ENCODE measurements around the gene ZNG1A. TPM values are rescaled to one million over a fixed set of nuclear protein-coding genes. Genes with fewer than 3 reads are reported as not detected.
"Not testable (repeated sequence)": the region's sequence is repeated elsewhere in the genome, so short reads cannot be mapped to it uniquely, and the experiment has no call there.

Gene ZNG1A
- total RNA-seq, 6 experiments from 2014 or later: 20.1 to 27.7 (median 24.6) TPM

DNA sequence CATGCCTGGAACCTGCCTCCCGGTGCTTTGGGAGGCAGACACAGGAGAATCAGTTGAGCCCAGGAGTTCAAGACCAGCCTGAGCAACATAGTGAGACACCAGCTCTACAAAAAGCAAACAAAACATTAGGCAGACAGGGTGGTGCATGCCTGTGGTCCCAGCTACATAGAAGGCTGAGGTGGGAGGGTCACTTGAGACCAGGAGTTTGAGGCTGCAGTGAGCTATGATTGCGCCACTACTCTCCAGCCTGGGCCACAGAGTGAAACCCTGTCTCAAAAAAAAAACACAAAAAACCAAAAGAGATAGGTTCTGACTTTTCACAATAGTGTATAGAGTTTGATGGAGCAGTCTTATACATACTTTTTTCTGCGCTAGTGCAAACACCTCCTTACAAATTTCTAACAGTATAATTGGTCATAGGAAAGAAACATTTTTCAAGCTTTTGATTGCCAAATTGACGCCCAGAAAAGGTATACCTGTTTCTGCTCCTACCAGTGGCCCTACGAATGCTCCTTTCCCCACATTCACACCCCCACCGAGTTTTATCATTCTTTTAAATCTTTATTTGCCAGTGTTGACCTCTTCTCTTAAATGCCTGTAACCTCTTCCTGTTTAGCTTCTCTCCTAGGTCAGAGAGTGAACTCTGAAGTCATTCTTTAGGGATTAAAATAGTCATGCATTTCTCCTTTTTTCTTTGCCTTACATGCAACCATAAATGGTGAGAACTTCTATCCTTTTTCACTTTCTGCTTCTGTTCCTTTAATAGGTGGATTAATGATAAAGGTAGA is 43.3 kb upstream of the ZNG1A start:
- H3K27ac Mint-ChIP-seq: no peak overlapping the region
- DNase-seq: no peak

DNA sequence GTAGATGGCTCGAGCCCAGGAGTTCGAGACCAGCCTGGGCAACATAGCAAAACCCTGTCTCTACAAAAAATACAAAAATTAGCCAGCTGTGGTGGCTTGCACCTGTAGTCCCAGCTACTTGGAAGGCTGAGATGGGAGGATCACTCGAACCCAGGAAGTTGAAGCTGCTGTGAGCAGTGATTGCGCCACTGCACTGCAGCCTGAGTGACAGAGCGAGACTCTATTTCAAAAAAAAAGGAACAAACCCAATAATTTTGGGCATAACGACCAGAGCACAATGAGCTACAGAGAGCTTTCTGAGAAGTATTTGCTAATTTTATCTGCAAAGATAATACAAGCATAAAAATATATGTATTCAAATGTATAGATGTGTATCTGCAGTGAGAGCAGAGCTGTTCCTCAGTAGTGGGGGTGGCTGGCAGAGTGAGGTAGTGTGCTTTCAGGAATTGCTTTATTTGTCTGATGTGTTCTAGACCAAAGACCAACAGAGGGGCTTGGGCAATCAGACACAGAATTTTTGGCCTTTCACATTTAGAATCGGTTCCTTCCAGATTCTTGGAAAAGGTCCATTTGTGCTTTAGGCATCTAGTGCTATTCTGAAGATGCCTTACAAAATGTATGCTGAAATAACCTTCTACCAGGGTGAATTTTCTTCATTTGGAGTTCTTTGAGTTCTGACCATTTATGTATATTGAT is 41.0 kb upstream of the ZNG1A start:
- peaks cover 7% of the 10 kb centered on the region for H3K27me3 Mint-ChIP-seq (ENCODE audit: insufficient read depth)
- DNase-seq: no peak
- H3K36me3 Mint-ChIP-seq (ENCODE audit: low read depth): no peaks in the 10 kb centered on the region
- H3K4me3 Mint-ChIP-seq: no peak overlapping the region
- no peak overlapping the region for H3K27ac Mint-ChIP-seq
- peaks cover 7% of the 10 kb centered on the region; the same call in 1 of the 2 replicates for H3K4me1 Mint-ChIP-seq (ENCODE audit: low read depth)
- no peaks in the 10 kb centered on the region for H3K9me3 Mint-ChIP-seq
- TF ChIP-seq, protein P1, sequence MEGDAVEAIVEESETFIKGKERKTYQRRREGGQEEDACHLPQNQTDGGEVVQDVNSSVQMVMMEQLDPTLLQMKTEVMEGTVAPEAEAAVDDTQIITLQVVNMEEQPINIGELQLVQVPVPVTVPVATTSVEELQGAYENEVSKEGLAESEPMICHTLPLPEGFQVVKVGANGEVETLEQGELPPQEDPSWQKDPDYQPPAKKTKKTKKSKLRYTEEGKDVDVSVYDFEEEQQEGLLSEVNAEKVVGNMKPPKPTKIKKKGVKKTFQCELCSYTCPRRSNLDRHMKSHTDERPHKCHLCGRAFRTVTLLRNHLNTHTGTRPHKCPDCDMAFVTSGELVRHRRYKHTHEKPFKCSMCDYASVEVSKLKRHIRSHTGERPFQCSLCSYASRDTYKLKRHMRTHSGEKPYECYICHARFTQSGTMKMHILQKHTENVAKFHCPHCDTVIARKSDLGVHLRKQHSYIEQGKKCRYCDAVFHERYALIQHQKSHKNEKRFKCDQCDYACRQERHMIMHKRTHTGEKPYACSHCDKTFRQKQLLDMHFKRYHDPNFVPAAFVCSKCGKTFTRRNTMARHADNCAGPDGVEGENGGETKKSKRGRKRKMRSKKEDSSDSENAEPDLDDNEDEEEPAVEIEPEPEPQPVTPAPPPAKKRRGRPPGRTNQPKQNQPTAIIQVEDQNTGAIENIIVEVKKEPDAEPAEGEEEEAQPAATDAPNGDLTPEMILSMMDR (IDR thresholded peaks at IDR 0.05): no peak

More for the DNA sequence above, 43.3 kb upstream of the ZNG1A start:
- TF ChIP-seq, protein P1 (IDR thresholded peaks at IDR 0.05): no peak
- Mint-ChIP-seq H3K27me3 (ENCODE audit: insufficient read depth) (no peaks in the 10 kb centered on the region), H3K36me3 (ENCODE audit: low read depth) (no peaks in the 10 kb centered on the region), H3K9me3 (no peaks in the 10 kb centered on the region), H3K4me3 (no peak overlapping the region), H3K4me1 (ENCODE audit: low read depth) (peaks cover 7% of the 10 kb centered on the region; the same call in 1 of the 2 replicates)

DNA sequence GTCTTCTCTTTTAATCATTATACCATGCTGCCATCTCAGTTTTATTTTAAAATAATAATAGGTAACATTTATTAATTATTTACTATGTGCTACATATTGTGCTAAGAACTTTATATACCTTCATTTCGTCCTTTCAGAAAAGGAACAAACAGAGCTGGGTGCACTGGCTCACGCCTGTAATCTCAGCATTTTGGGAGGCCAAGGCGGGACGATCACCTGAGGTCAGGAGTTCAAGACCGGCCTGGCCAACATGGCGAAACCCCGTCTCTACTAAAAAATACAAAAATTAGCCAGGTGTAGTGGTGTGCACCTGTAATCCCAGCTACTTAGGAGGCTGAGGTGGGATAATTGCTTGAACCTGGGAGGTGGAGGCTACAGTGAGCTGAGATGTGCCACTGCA is 40.2 kb upstream of the ZNG1A start:
- DNase-seq; H3K9me3 Mint-ChIP-seq; H3K36me3 Mint-ChIP-seq (ENCODE audit: low read depth); H3K4me3 Mint-ChIP-seq; H3K27me3 Mint-ChIP-seq (ENCODE audit: insufficient read depth); H3K27ac Mint-ChIP-seq; H3K4me1 Mint-ChIP-seq (ENCODE audit: low read depth): not testable (repeated sequence)

DNA sequence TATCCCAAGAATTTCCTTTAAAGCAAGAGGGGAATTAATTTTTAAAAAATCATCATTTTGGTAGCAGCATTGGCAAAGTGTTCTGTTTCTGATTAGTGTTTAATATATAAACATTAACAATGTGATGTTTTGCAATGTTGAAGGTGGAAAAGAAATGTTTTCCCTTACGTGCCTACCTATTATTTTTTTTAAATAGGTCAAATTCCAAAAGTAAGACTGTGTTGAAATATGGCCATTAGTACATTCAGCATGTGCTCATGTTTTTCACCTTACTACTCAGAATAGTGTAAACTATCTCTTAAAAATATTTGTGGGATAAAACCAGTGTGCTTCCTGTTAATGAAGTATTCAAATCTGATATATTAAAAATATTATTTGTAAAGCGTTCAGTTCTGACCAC is 39.1 kb upstream of the ZNG1A start:
- Mint-ChIP-seq H3K4me1 (ENCODE audit: low read depth) (no peaks in the 10 kb centered on the region), H3K9me3 (no peaks in the 10 kb centered on the region)

DNA sequence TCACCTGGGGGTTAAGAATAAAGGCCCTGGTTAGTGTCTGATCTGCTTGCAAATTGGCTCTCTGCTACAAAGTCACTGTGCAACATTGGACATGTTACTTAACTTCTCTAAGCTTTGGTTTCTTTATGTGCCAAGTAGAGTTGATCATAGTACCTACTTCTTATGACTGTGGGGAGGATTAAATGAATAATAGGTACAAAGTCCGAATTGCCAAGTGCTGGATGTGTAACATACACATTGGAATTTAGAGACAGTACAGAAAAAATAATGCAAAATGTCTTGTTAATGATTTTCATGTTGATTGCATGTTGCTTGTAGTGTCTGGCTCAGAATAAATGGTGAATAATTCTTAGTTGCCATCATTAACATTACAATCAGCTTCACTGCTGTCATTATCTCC is 38.0 kb upstream of the ZNG1A start:
- H3K4me3 Mint-ChIP-seq: no peak overlapping the region
- no peak overlapping the region for H3K27ac Mint-ChIP-seq

More for the DNA sequence above, 39.1 kb upstream of the ZNG1A start:
- TF ChIP-seq, protein P1 (IDR thresholded peaks at IDR 0.05): no peak
- Mint-ChIP-seq H3K36me3 (ENCODE audit: low read depth) (no peaks in the 10 kb centered on the region), H3K27ac (no peak overlapping the region), H3K4me3 (no peak overlapping the region), H3K27me3 (ENCODE audit: insufficient read depth) (peaks cover 7% of the 10 kb centered on the region)
- DNase-seq: no peak

More for the DNA sequence above, 38.0 kb upstream of the ZNG1A start:
- Mint-ChIP-seq H3K36me3 (ENCODE audit: low read depth) (no peaks in the 10 kb centered on the region), H3K9me3 (no peaks in the 10 kb centered on the region), H3K27me3 (ENCODE audit: insufficient read depth) (peaks cover 7% of the 10 kb centered on the region), H3K4me1 (ENCODE audit: low read depth) (no peaks in the 10 kb centered on the region)
- TF ChIP-seq, protein P1 (IDR thresholded peaks at IDR 0.05): no peak
- no peak for DNase-seq
